Effector memory CD8-positive, alpha-beta T cell (primary cell): Measurements from ENCODE around the gene TPRG1.
A peak's percentile ranks its signal among the peaks of the same experiment; 100 is the strongest.

Experiments used
- ATAC-seq: fragments of 150-1000 bp; cut with Tn5 transposase; replicated peaks from 2 replicates; pipeline ENCODE4 v1.10.0; 2021; ENCODE audit warnings: mild to moderate bottlenecking, moderate library complexity
- DNase-seq, 3 experiments: peaks; one replicate each; pipeline ENCODE4 v3.0.0; 2021
- H3K27ac Mint-ChIP-seq, 2 donors: one replicate each; pipeline ENCODE4 v1.8.0; 2022; ENCODE audit warnings: mild to moderate bottlenecking in 2 of 2, mixed read lengths in 2 of 2, moderate library complexity in 2 of 2
- H3K27me3 Mint-ChIP-seq, 2 donors: one replicate each; pipeline ENCODE4 v1.8.0; 2022; ENCODE audit warnings: mixed read lengths in 2 of 2
- H3K36me3 Mint-ChIP-seq: one replicate; pipeline ENCODE4 v1.8.0; 2022; ENCODE audit warnings: mild to moderate bottlenecking, moderate library complexity, mixed read lengths; ENCODE audit not compliant: insufficient read depth
- H3K4me1 Mint-ChIP-seq, 2 donors: one replicate each; pipeline ENCODE4 v1.8.0; 2022; ENCODE audit warnings: low read depth in 2 of 2, mixed read lengths in 2 of 2
- H3K4me3 Mint-ChIP-seq, 2 donors: one replicate each; pipeline ENCODE4 v1.8.0; 2022; ENCODE audit warnings: mild to moderate bottlenecking in 2 of 2, mixed read lengths in 2 of 2, moderate library complexity in 2 of 2
- H3K9me3 Mint-ChIP-seq, 2 donors: one replicate each; pipeline ENCODE4 v1.8.0; 2022; ENCODE audit warnings: mixed read lengths in 2 of 2

Gene TPRG1

GRCh38 chr3:189144645-189145044, 27.1 kb upstream of the TPRG1 start:
- ATAC-seq, result peak; percentile 84
- no peaks in the 10 kb centered on the region for H3K27me3 Mint-ChIP-seq
- peaks cover 2% of the 10 kb centered on the region for H3K36me3 Mint-ChIP-seq
- peak; percentile 17 to 50 (median 27) for DNase-seq
- peaks cover 30 to 49% of the 10 kb centered on the region in 2 donors for H3K4me1 Mint-ChIP-seq
- peak overlapping the region; percentile 13 to 49 for H3K4me3 Mint-ChIP-seq
- H3K27ac Mint-ChIP-seq, result peak overlapping the region; percentile 86 to 98
- H3K9me3 Mint-ChIP-seq, result no peaks in the 10 kb centered on the region

GRCh38 chr3:189146848-189147247, 24.9 kb upstream of the TPRG1 start:
- Mint-ChIP-seq H3K4me1 (peaks cover 27 to 35% of the 10 kb centered on the region in 2 donors), H3K4me3 (no peak overlapping the region), H3K27me3 (no peaks in the 10 kb centered on the region), H3K36me3 (peaks cover 2% of the 10 kb centered on the region), H3K27ac (peak overlapping the region in 1 of 2 donors; percentile 57), H3K9me3 (no peaks in the 10 kb centered on the region)
- no peak for DNase-seq
- ATAC-seq, result no peak

GRCh38 chr3:189148081-189148507, 23.7 kb upstream of the TPRG1 start:
- Mint-ChIP-seq H3K4me3 (no peak overlapping the region), H3K27ac (peak overlapping the region in 1 of 2 donors; percentile 61), H3K9me3 (no peaks in the 10 kb centered on the region), H3K4me1 (peaks cover 20 to 29% of the 10 kb centered on the region in 2 donors), H3K36me3 (peaks cover 2% of the 10 kb centered on the region), H3K27me3 (no peaks in the 10 kb centered on the region)
- peak; percentile 60 for ATAC-seq
- DNase-seq, result peak; percentile 61 to 74 (median 65)

GRCh38 chr3:189149203-189149602, 22.6 kb upstream of the TPRG1 start:
- Mint-ChIP-seq H3K4me3 (no peak overlapping the region), H3K4me1 (peaks cover 11 to 31% of the 10 kb centered on the region in 2 donors), H3K9me3 (no peaks in the 10 kb centered on the region), H3K27me3 (no peaks in the 10 kb centered on the region), H3K27ac (no peak overlapping the region), H3K36me3 (peaks cover 2% of the 10 kb centered on the region)
- DNase-seq, result no peak
- no peak for ATAC-seq

- H3K36me3 Mint-ChIP-seq, result peaks cover 3% of the 10 kb centered on the region
Measured at GRCh38 chr3:189157232-189158007, 14.4 kb upstream of the TPRG1 start.

GRCh38 chr3:189158034-189158433, 13.7 kb upstream of the TPRG1 start:
- Mint-ChIP-seq H3K36me3 (peaks cover 3% of the 10 kb centered on the region), H3K4me3 (no peak overlapping the region), H3K27ac (no peak overlapping the region), H3K4me1 (peaks cover 0 to 32% of the 10 kb centered on the region in 2 donors), H3K27me3 (no peaks in the 10 kb centered on the region), H3K9me3 (no peaks in the 10 kb centered on the region)
- DNase-seq (no peak), ATAC-seq (no peak)

More at GRCh38 chr3:189157232-189158007, 14.4 kb upstream of the TPRG1 start:
- ATAC-seq, result no peak
- Mint-ChIP-seq H3K27ac (no peak overlapping the region), H3K4me1 (peaks cover 0 to 33% of the 10 kb centered on the region in 2 donors), H3K27me3 (no peaks in the 10 kb centered on the region), H3K9me3 (no peaks in the 10 kb centered on the region), H3K4me3 (no peak overlapping the region)
- no peak for DNase-seq

GRCh38 chr3:189160519-189161309, 11.1 kb upstream of the TPRG1 start:
- no peaks in the 10 kb centered on the region for H3K9me3 Mint-ChIP-seq
- ATAC-seq (no peak), DNase-seq (no peak)
- H3K4me3 Mint-ChIP-seq, result no peak overlapping the region
- no peaks in the 10 kb centered on the region for H3K27me3 Mint-ChIP-seq
- H3K27ac Mint-ChIP-seq, result no peak overlapping the region
- peaks cover 3% of the 10 kb centered on the region for H3K36me3 Mint-ChIP-seq
- H3K4me1 Mint-ChIP-seq, result peaks cover 0 to 19% of the 10 kb centered on the region in 2 donors

- Mint-ChIP-seq H3K9me3 (no peaks in the 10 kb centered on the region), H3K27me3 (no peaks in the 10 kb centered on the region), H3K27ac (peak overlapping the region in 1 of 2 donors; percentile 62), H3K4me1 (peaks cover 6 to 24% of the 10 kb centered on the region in 2 donors), H3K4me3 (no peak overlapping the region), H3K36me3 (no peaks in the 10 kb centered on the region)
- DNase-seq (no peak), ATAC-seq (no peak)
Measured at GRCh38 chr3:189165092-189165612, 6.6 kb upstream of the TPRG1 start.

- no peaks in the 10 kb centered on the region for H3K36me3 Mint-ChIP-seq
- H3K4me3 Mint-ChIP-seq, result no peak overlapping the region
- H3K27me3 Mint-ChIP-seq, result no peaks in the 10 kb centered on the region
- H3K27ac Mint-ChIP-seq, result no peak overlapping the region
- DNase-seq (no peak), ATAC-seq (no peak)
- H3K9me3 Mint-ChIP-seq, result no peaks in the 10 kb centered on the region
- H3K4me1 Mint-ChIP-seq, result peaks cover 8 to 25% of the 10 kb centered on the region in 2 donors
Measured at GRCh38 chr3:189166321-189166720, 5.5 kb upstream of the TPRG1 start.

GRCh38 chr3:189167027-189167766, 4.6 kb upstream of the TPRG1 start:
- Mint-ChIP-seq H3K9me3 (no peaks in the 10 kb centered on the region), H3K36me3 (no peaks in the 10 kb centered on the region), H3K27me3 (no peaks in the 10 kb centered on the region), H3K27ac (peak overlapping the region in 1 of 2 donors; percentile 52), H3K4me1 (peaks cover 10 to 29% of the 10 kb centered on the region in 2 donors), H3K4me3 (no peak overlapping the region)
- ATAC-seq, result no peak
- DNase-seq, result no peak

GRCh38 chr3:189168711-189169110, 3.1 kb upstream of the TPRG1 start:
- Mint-ChIP-seq H3K27ac (peak overlapping the region in 1 of 2 donors; percentile 59), H3K36me3 (no peaks in the 10 kb centered on the region), H3K9me3 (no peaks in the 10 kb centered on the region), H3K27me3 (no peaks in the 10 kb centered on the region), H3K4me3 (no peak overlapping the region), H3K4me1 (peaks cover 10 to 35% of the 10 kb centered on the region in 2 donors)
- ATAC-seq (no peak), DNase-seq (no peak)

- Mint-ChIP-seq H3K36me3 (no peaks in the 10 kb centered on the region), H3K9me3 (no peaks in the 10 kb centered on the region), H3K27ac (no peak overlapping the region), H3K27me3 (no peaks in the 10 kb centered on the region), H3K4me3 (no peak overlapping the region), H3K4me1 (peaks cover 10 to 35% of the 10 kb centered on the region in 2 donors)
- no peak for ATAC-seq
- no peak for DNase-seq
Measured at GRCh38 chr3:189169728-189170127, 2.0 kb upstream of the TPRG1 start.

- DNase-seq (no peak), ATAC-seq (no peak)
- Mint-ChIP-seq H3K27me3 (no peaks in the 10 kb centered on the region), H3K27ac (no peak overlapping the region), H3K4me1 (peaks cover 10 to 31% of the 10 kb centered on the region in 2 donors), H3K36me3 (no peaks in the 10 kb centered on the region), H3K9me3 (no peaks in the 10 kb centered on the region), H3K4me3 (no peak overlapping the region)
Measured at GRCh38 chr3:189170559-189170958, 1.2 kb upstream of the TPRG1 start.
